Esophagus muscularis mucosa (tissue), 4 donors: ENCODE measurements around the gene FGD5. TPM values are rescaled to one million over a fixed set of nuclear protein-coding genes. Genes with fewer than 3 reads are reported as not detected.

ENCODE experiments used
- DNase-seq: peaks from one replicate; pipeline ENCODE4 v3.0.0-alpha.2; 2017; ENCODE audit errors: extremely low spot score
- H3K27ac ChIP-seq, 4 donors: fragments of 200-600 bp; sonication (generic); replicated peaks in 1 of 4; 1 replicate in 3 of 4; 2 replicates in 1 of 4; pipeline ENCODE4 v1.5.1; 2016 to 2019; ENCODE audit warnings: mild to moderate bottlenecking in 1 of 4
- H3K27me3 ChIP-seq, 4 donors: fragments of 200-600 bp; sonication (generic); one replicate each; pipeline versions ENCODE4 v1.5.1 to v1.6.0; 2016 to 2019
- H3K36me3 ChIP-seq, 4 donors: fragments of 200-600 bp; sonication (generic); one replicate each; pipeline ENCODE4 v1.5.1; 2016 to 2019
- H3K4me1 ChIP-seq, 4 donors: fragments of 200-600 bp; sonication (generic); one replicate each; pipeline ENCODE4 v1.5.1; 2016 to 2019
- H3K4me3 ChIP-seq, 4 donors: fragments of 200-600 bp; sonication (generic); 1 replicate in 2 of 4; 2 replicates in 2 of 4; pipeline ENCODE4 v1.5.1; 2016 to 2019; ENCODE audit warnings: mild to moderate bottlenecking in 4 of 4, moderate library complexity in 1 of 4
- H3K9me3 ChIP-seq, 4 donors: fragments of 200-600 bp; sonication (generic); 1 replicate in 3 of 4; 2 replicates in 1 of 4; pipeline ENCODE4 v1.5.1; 2016 to 2019
- CTCF ChIP-seq, 3 experiments: fragments of 200-600 bp in 2 of 3; fragments of 450-650 bp in 1 of 3; sonication (generic) in 2 of 3; IDR thresholded peaks; one replicate each; pipeline ENCODE4 v1.5.1; 2017 to 2019; ENCODE audit warnings: antibody characterized with exemption in 3 of 3, mild to moderate bottlenecking in 2 of 3, moderate library complexity in 1 of 3
- EP300 ChIP-seq: sonication (generic); formaldehyde crosslinking; IDR thresholded peaks from one replicate; pipeline ENCODE4 v1.6.1; 2017; ENCODE audit warnings: antibody characterized with exemption
- POLR2A ChIP-seq: fragments of 450-650 bp; IDR thresholded peaks from one replicate; pipeline ENCODE4 v1.6.1; 2017; ENCODE audit warnings: antibody characterized with exemption, moderate library complexity, mild to moderate bottlenecking, low read depth
- POLR2AphosphoS5 ChIP-seq, 2 donors: sonication (generic); formaldehyde crosslinking; IDR thresholded peaks; one replicate each; pipeline ENCODE4 v1.6.1; 2017; ENCODE audit warnings: antibody characterized with exemption in 2 of 2
- WGBS: methylation state at CpG from one replicate; pipeline ENCODE4 v1.1.5; 2018; 5-methylcytosine and 5-hydroxymethylcytosine counted together
- intact Hi-C: fragments of 100-400 bp; cut with DNase I; formaldehyde crosslinking; loops from one replicate; pipeline ENCODE4 v1.15.1; 2023
- total RNA-seq, 4 donors: library from RNA; depleted of rRNA; stranded (reverse); fragments of >200 nt; gene quantifications; one replicate each; pipeline versions ENCODE4 v1.1.0 to v1.2.1, GENCODE V29; 2016

The FGD5 gene
- total RNA-seq, 4 donors from 2014 or later: 15.4 to 21.1 (median 16.1) TPM

GRCh38 chr3:14874784-14875183 is 56.0 kb downstream of the FGD5 start:
- Histone ChIP-seq H3K27me3 (no peaks in the 10 kb centered on the region), H3K4me1 (peaks cover 26 to 43% (median 38%) of the 10 kb centered on the region in 4 donors), H3K36me3 (no peaks in the 10 kb centered on the region), H3K4me3 (no peak overlapping the region), H3K9me3 (no peaks in the 10 kb centered on the region), H3K27ac (peak overlapping the region in 1 of 4 donors; percentile 27)
- intact Hi-C loops: no loop called here
- DNase-seq: no peak
- TF ChIP-seq EP300: no peak
- no peak for TF ChIP-seq CTCF (IDR thresholded peaks at IDR 0.05)
- TF ChIP-seq POLR2A: no peak
- TF ChIP-seq POLR2AphosphoS5 (IDR thresholded peaks at IDR 0.05): no peak
- WGBS: 78% methylated on average over 4 of the region's 4 CpGs

- Histone ChIP-seq H3K27ac (peak overlapping the region in 1 of 4 donors; percentile 31), H3K36me3 (peaks cover 0 to 2% (median 1%) of the 10 kb centered on the region in 4 donors), H3K4me1 (peaks cover 26 to 44% (median 38%) of the 10 kb centered on the region in 4 donors), H3K4me3 (no peak overlapping the region), H3K9me3 (no peaks in the 10 kb centered on the region), H3K27me3 (no peaks in the 10 kb centered on the region)
- no peak for DNase-seq
- intact Hi-C loops: no loop called here
- TF ChIP-seq POLR2A (no peak), EP300 (no peak), CTCF (IDR thresholded peaks at IDR 0.05) (no peak), POLR2AphosphoS5 (IDR thresholded peaks at IDR 0.05) (no peak)
- WGBS: 97% methylated on average over 8 of the region's 8 CpGs
These were observed 56.8 kb downstream of the FGD5 start for GRCh38 chr3:14875411-14876175.

GRCh38 chr3:14876921-14877333 is 58.2 kb downstream of the FGD5 start:
- H3K4me3 ChIP-seq: no peak overlapping the region
- H3K27me3 ChIP-seq: no peaks in the 10 kb centered on the region
- TF ChIP-seq EP300 (no peak), POLR2AphosphoS5 (IDR thresholded peaks at IDR 0.05) (peak; percentile 32 to 52)
- WGBS: 50% methylated on average over 11 of the region's 12 CpGs
- intact Hi-C loops: no loop called here
- H3K27ac ChIP-seq: peak overlapping the region; percentile 40 to 71 (median 52)
- peaks cover 20 to 36% (median 31%) of the 10 kb centered on the region in 4 donors for H3K4me1 ChIP-seq
- peaks cover 0 to 14% (median 6%) of the 10 kb centered on the region in 4 donors for H3K36me3 ChIP-seq
- no peaks in the 10 kb centered on the region for H3K9me3 ChIP-seq
- DNase-seq: no peak

DNA sequence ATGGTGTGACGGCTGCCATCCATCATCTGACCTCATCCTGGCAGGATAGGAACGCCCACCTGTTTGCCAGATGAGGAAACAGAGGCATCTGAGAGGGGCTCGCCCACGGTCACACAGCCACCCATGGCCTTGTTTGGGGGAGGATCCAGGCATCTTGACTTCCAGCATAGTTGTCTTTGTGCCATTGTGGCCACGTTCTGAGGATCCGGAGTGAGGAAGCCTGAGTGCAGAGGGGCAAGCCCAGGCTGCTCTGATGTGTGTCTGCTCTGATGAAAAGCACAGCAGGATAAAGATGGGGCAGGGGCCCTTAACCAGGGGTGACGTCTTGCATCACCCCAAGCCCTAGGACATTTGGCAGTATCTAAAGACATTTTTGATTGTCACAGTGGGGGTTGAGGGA is 58.7 kb downstream of the FGD5 start:
- intact Hi-C loops: no loop called here
- H3K9me3 ChIP-seq: no peaks in the 10 kb centered on the region
- DNase-seq: no peak
- peaks cover 20 to 35% (median 31%) of the 10 kb centered on the region in 4 donors for H3K4me1 ChIP-seq
- TF ChIP-seq CTCF (IDR thresholded peaks at IDR 0.05): no peak
- TF ChIP-seq POLR2AphosphoS5 (IDR thresholded peaks at IDR 0.05): no peak
- TF ChIP-seq EP300: no peak
- no peak for TF ChIP-seq POLR2A
- H3K27ac ChIP-seq: peak overlapping the region; percentile 40 to 71 (median 52)
- H3K36me3 ChIP-seq: peaks cover 0 to 16% (median 6%) of the 10 kb centered on the region in 4 donors
- H3K4me3 ChIP-seq: no peak overlapping the region
- H3K27me3 ChIP-seq: no peaks in the 10 kb centered on the region
- WGBS: 72% methylated on average over 7 of the region's 7 CpGs

- Histone ChIP-seq H3K4me1 (peaks cover 20 to 35% (median 31%) of the 10 kb centered on the region in 4 donors), H3K4me3 (no peak overlapping the region), H3K27ac (no peak overlapping the region), H3K27me3 (no peaks in the 10 kb centered on the region), H3K36me3 (peaks cover 0 to 23% (median 7%) of the 10 kb centered on the region in 4 donors), H3K9me3 (no peaks in the 10 kb centered on the region)
- intact Hi-C loops: no loop called here
- WGBS: 69% methylated on average over 12 of the region's 12 CpGs
- no peak for DNase-seq
- no peak for TF ChIP-seq POLR2AphosphoS5 (IDR thresholded peaks at IDR 0.05)
- TF ChIP-seq CTCF (IDR thresholded peaks at IDR 0.05): no peak
- no peak for TF ChIP-seq EP300
- no peak for TF ChIP-seq POLR2A
These were observed 60.6 kb downstream of the FGD5 start for GRCh38 chr3:14879211-14879874.
